GM12801 (cell line): ENCODE measurements around the gene FIP1L1.

Experiments used
- TF ChIP-seq, protein P1 (sequence below): IDR thresholded peaks from one replicate; pipeline ENCODE4 v1.5.1; 2011; ENCODE audit warnings: control low read depth; ENCODE audit not compliant: insufficient read length; ENCODE audit errors: extremely low read depth

The FIP1L1 gene

GRCh38 chr4:53489279-53489889 is 111.9 kb downstream of the FIP1L1 start:
- TF ChIP-seq, protein P1, sequence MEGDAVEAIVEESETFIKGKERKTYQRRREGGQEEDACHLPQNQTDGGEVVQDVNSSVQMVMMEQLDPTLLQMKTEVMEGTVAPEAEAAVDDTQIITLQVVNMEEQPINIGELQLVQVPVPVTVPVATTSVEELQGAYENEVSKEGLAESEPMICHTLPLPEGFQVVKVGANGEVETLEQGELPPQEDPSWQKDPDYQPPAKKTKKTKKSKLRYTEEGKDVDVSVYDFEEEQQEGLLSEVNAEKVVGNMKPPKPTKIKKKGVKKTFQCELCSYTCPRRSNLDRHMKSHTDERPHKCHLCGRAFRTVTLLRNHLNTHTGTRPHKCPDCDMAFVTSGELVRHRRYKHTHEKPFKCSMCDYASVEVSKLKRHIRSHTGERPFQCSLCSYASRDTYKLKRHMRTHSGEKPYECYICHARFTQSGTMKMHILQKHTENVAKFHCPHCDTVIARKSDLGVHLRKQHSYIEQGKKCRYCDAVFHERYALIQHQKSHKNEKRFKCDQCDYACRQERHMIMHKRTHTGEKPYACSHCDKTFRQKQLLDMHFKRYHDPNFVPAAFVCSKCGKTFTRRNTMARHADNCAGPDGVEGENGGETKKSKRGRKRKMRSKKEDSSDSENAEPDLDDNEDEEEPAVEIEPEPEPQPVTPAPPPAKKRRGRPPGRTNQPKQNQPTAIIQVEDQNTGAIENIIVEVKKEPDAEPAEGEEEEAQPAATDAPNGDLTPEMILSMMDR, result no peak

GRCh38 chr4:53490161-53490956 is 112.9 kb downstream of the FIP1L1 start:
- TF ChIP-seq, protein P1, result no peak

- TF ChIP-seq, protein P1, result no peak
These were observed 113.7 kb downstream of the FIP1L1 start for GRCh38 chr4:53490965-53491622.

DNA sequence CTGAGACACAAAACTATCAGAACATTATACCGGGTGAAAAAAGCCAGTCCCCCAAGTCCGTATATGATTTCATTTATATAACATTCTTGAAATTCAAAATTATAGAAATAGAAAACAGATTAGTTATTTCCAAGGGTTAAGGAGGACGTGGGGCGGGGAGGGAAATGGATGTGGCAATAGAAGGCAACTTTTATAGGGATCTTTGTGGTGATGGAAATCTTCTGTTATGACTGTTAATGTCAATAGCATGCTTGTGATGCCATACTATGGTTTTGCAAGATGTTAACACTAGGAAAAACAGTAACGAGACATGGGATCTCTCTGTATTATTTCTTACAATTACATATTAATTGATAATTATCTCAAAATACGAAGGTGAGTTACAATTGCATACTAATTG is 117.4 kb downstream of the FIP1L1 start:
- TF ChIP-seq, protein P1, result no peak

GRCh38 chr4:53497487-53498244 is 120.2 kb downstream of the FIP1L1 start:
- TF ChIP-seq, protein P1, result no peak

DNA sequence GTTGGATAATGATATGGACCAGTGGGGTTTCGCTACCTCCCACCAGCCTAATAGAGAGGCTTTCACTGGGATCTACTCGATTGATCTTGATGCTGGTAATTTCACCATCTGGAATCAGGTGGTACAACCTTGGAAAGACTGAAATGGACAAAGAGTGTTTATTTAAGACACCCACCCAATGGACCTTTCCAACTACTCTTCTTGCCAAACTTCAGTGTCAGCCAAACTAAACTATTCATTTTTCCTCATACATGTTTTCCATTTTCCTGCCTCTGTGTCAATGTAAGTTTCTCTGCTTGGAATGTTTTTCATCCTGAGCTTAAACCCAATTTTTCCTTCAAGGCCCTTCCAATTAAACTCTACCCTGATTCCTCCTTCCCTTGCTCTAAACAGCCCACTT is 121.3 kb downstream of the FIP1L1 start:
- TF ChIP-seq, protein P1, result no peak

DNA sequence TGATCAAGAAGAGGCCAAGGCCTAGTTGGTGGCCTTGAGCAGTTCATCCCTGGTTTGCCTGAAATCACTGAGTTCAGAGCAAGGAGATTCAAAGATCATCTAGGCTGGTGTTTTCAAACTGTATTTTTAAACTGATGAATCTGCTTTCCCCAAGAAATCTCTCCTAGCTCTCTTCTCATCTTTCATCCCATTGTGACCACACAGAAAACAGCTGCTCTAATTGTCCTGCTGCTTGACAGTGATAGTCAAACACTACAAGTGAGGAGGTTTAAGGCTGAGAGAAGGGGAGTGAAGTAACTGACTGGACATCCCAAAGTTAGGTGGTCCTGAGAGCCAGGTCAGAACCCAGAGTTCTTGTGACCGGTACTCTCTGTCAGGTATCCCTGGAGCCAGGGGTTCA is 122.3 kb downstream of the FIP1L1 start:
- TF ChIP-seq, protein P1, result no peak
